PC-3 (cell line): ENCODE measurements around the gene EFCAB6. TPM values are rescaled to one million over a fixed set of nuclear protein-coding genes. Genes with fewer than 3 reads are reported as not detected.

Experiments used
- ATAC-seq: fragments of 200-7000 bp; cut with Tn5 transposase; 2 replicates; pipeline ENCODE4 v1.9.1; 2020; ENCODE audit warnings: mild to moderate bottlenecking, moderate library complexity
- BruUV-seq: library from RNA; stranded (reverse); fragments of 400-500 nt; replicated peaks from 2 replicates; lab custom pipeline; 2021; lab: Mats Ljungman, UMichigan
- CTCF ChIA-PET: fragments of 300-600 bp; sonication (Branson Sonifier 250); formaldehyde crosslinking; loops from one replicate; lab custom pipeline; 2022; ENCODE audit warnings: antibody characterized with exemption; lab: Charles Lee
- POLR2A ChIA-PET: fragments of 300-600 bp; sonication (Branson Sonifier 250); formaldehyde crosslinking; loops from one replicate; lab custom pipeline; 2022; ENCODE audit warnings: antibody characterized with exemption; ENCODE audit not compliant: unreplicated experiment; lab: Charles Lee
- DNase-seq: peaks from one replicate; pipeline ENCODE4 v3.0.0-alpha.2; 2015
- H2AFZ ChIP-seq: fragments of 300-600 bp; sonication (generic); 2 replicates; pipeline ENCODE4 v1.6.0; 2016; ENCODE audit warnings: antibody characterized with exemption, low read length
- H3F3A ChIP-seq: fragments of 300-600 bp; sonication (generic); one replicate; pipeline ENCODE4 v1.6.0; 2017; ENCODE audit warnings: antibody characterized with exemption, low read length, control low read depth, mild to moderate bottlenecking; ENCODE audit not compliant: unreplicated experiment
- H3K27ac ChIP-seq: fragments of 300-600 bp; sonication (generic); 2 replicates; pipeline ENCODE4 v1.5.1; 2016; ENCODE audit warnings: mild to moderate bottlenecking, low read length
- H3K27me3 ChIP-seq: fragments of 300-600 bp; sonication (generic); 2 replicates; pipeline ENCODE4 v1.6.1; 2016; ENCODE audit warnings: low read length, mixed read lengths
- H3K36me3 ChIP-seq: fragments of 300-600 bp; sonication (generic); 2 replicates; pipeline ENCODE4 v1.6.1; 2016; ENCODE audit warnings: low read depth, mixed run types, low read length, mixed read lengths
- H3K4me1 ChIP-seq: fragments of 300-600 bp; sonication (generic); 2 replicates; pipeline ENCODE4 v1.5.1; 2016; ENCODE audit warnings: low read length; ENCODE audit not compliant: insufficient read depth
- H3K4me2 ChIP-seq: fragments of 300-600 bp; sonication (generic); 2 replicates; pipeline ENCODE4 v1.6.0; 2016; ENCODE audit warnings: low read length
- H3K4me3 ChIP-seq: fragments of 300-600 bp; sonication (generic); 2 replicates; pipeline ENCODE4 v1.5.1; 2016; ENCODE audit warnings: mild to moderate bottlenecking, low read length, mixed read lengths
- H3K79me2 ChIP-seq: fragments of 300-600 bp; sonication (generic); 2 replicates; pipeline ENCODE4 v1.6.1; 2017; ENCODE audit warnings: low read length, mixed read lengths
- H3K9ac ChIP-seq: fragments of 300-600 bp; sonication (generic); 2 replicates; pipeline ENCODE4 v1.6.0; 2016; ENCODE audit warnings: mild to moderate bottlenecking, low read length
- H3K9me2 ChIP-seq: fragments of 300-600 bp; sonication (generic); replicated peaks from 2 replicates; pipeline ENCODE4 v1.6.1; 2016; ENCODE audit warnings: mixed run types, low read length, mixed read lengths
- H3K9me3 ChIP-seq: fragments of 300-600 bp; sonication (generic); 2 replicates; pipeline ENCODE4 v1.6.1; 2016; ENCODE audit warnings: low read length, mixed read lengths
- H4K20me1 ChIP-seq: fragments of 300-600 bp; sonication (generic); 2 replicates; pipeline ENCODE4 v1.6.1; 2016; ENCODE audit warnings: low read length, mixed read lengths
- EZH2 ChIP-seq: fragments of 300-600 bp; sonication (generic); IDR thresholded peaks from one replicate; pipeline ENCODE4 v1.6.1; 2017; ENCODE audit warnings: antibody characterized with exemption, mild to moderate bottlenecking, low read length; ENCODE audit not compliant: unreplicated experiment
- EZH2phosphoT487 ChIP-seq: fragments of 300-600 bp; sonication (generic); IDR thresholded peaks from 2 replicates; pipeline ENCODE4 v1.6.1; 2018; ENCODE audit warnings: mild to moderate bottlenecking, antibody characterized with exemption, low read length, borderline replicate concordance
- intact Hi-C: fragments of 100-400 bp; cut with micrococcal nuclease; formaldehyde crosslinking; loops from 2 replicates; pipeline ENCODE4 v1.9.0; 2023
- total RNA-seq: library from RNA; depleted of rRNA; stranded (reverse); fragments of >200 nt; gene quantifications from 2 replicates; pipeline ENCODE4 v1.2.3, GENCODE V29; 2014
- TF ChIP-seq, protein P1 (sequence below): fragments of 300-600 bp; sonication (generic); conservative IDR thresholded peaks from 2 replicates; pipeline ENCODE4 v1.5.1; 2017; ENCODE audit warnings: antibody characterized with exemption, low read depth, mild to moderate bottlenecking, low read length

Gene EFCAB6
- total RNA-seq, 1 experiment from 2014 or later, result 0.07 TPM

DNA sequence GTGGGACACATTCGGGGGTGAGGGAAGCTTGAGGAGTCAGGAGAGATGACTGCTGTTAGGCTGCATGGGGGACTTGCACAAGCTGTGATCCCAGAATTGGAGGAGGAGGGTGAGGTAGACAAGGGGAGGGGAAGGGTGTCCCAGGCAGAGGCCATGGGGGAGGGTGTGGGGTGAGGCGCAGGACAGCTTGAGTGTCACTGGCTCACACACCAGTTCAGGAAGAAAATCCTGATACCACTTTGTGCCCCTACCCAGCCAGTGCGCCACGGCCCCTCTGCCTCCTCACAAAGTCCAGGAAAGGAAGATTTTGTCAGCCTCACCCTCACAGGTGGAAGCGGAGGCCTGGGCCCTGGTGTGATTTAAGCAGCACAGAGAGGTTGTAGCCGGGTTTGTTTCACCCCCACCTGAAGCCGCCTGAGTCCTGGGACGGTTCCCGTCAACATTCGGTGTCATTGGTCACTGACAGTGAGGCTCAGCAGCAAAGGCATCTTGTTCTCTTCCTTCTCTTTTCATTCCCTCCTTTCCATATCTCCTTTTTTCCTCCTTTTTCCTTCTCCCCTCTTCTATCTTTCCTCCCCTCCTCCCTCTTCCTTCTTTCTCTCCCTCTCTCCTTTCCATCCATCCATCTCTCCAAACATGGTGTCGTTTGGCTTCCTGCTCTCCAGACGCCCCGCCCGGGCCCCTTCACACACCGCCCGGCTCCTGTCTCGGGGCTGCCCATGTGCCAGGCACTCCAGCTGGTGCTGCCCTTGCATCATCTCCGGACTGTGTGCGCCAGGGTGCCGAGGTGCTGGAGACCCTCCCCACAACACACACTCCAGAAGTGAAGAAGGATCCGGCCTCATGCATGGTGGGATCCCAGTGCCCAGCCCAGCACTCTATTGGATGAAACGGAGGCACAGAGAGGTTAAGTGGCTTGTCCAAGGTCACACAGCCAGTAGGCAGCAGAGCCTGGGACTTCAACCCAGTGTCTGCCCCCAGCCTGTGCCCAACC, 311.0 kb downstream of the EFCAB6 start:
- POLR2A ChIA-PET, result no interaction called here

GRCh38 chr22:43498856-43499253, 313.2 kb downstream of the EFCAB6 start:
- H3K27ac ChIP-seq, result no peak overlapping the region
- H3K9me2 ChIP-seq, result no peaks in the 10 kb centered on the region
- ChIA-PET CTCF (no interaction called here), POLR2A (no interaction called here)
- no peak overlapping the region for H3K9ac ChIP-seq
- no peak for ATAC-seq
- intact Hi-C loops, result no loop called here
- no peak for TF ChIP-seq EZH2
- no peak for TF ChIP-seq EZH2phosphoT487
- TF ChIP-seq, protein P1, sequence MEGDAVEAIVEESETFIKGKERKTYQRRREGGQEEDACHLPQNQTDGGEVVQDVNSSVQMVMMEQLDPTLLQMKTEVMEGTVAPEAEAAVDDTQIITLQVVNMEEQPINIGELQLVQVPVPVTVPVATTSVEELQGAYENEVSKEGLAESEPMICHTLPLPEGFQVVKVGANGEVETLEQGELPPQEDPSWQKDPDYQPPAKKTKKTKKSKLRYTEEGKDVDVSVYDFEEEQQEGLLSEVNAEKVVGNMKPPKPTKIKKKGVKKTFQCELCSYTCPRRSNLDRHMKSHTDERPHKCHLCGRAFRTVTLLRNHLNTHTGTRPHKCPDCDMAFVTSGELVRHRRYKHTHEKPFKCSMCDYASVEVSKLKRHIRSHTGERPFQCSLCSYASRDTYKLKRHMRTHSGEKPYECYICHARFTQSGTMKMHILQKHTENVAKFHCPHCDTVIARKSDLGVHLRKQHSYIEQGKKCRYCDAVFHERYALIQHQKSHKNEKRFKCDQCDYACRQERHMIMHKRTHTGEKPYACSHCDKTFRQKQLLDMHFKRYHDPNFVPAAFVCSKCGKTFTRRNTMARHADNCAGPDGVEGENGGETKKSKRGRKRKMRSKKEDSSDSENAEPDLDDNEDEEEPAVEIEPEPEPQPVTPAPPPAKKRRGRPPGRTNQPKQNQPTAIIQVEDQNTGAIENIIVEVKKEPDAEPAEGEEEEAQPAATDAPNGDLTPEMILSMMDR, result no peak
- no peak overlapping the region for H3K4me3 ChIP-seq
- no peak overlapping the region for H3K4me2 ChIP-seq
- no peak overlapping the region for H2AFZ ChIP-seq
- H3K79me2 ChIP-seq, result no peaks in the 10 kb centered on the region
- H4K20me1 ChIP-seq, result no peaks in the 10 kb centered on the region
- no peaks in the 10 kb centered on the region for H3F3A ChIP-seq
- H3K27me3 ChIP-seq, result no peaks in the 10 kb centered on the region
- no peaks in the 10 kb centered on the region for H3K9me3 ChIP-seq
- DNase-seq, result no peak
- BruUV-seq, result no TSS peak
- H3K4me1 ChIP-seq, result no peaks in the 10 kb centered on the region
- no peaks in the 10 kb centered on the region for H3K36me3 ChIP-seq

More for the DNA sequence above, 311.0 kb downstream of the EFCAB6 start:
- H3F3A ChIP-seq, result no peaks in the 10 kb centered on the region
- no peak overlapping the region for H3K27ac ChIP-seq
- no peaks in the 10 kb centered on the region for H4K20me1 ChIP-seq
- H3K79me2 ChIP-seq, result no peaks in the 10 kb centered on the region
- intact Hi-C loops, result no loop called here
- H3K4me2 ChIP-seq, result no peak overlapping the region
- H2AFZ ChIP-seq, result no peak overlapping the region
- no peak overlapping the region for H3K4me3 ChIP-seq
- H3K9me2 ChIP-seq, result no peaks in the 10 kb centered on the region
- no peak overlapping the region for H3K9ac ChIP-seq
- H3K9me3 ChIP-seq, result no peaks in the 10 kb centered on the region
- no peaks in the 10 kb centered on the region for H3K27me3 ChIP-seq
- DNase-seq (no peak), ATAC-seq (no peak)
- no peaks in the 10 kb centered on the region for H3K4me1 ChIP-seq
- no TSS peak for BruUV-seq
- CTCF ChIA-PET, result no interaction called here
- TF ChIP-seq EZH2phosphoT487, result no peak
- TF ChIP-seq, protein P1, result no peak
- no peak for TF ChIP-seq EZH2
- H3K36me3 ChIP-seq, result no peaks in the 10 kb centered on the region
